HG02870 (cell line): ENCODE data around the gene CDKL4.
"Not testable (repeated sequence)": the region's sequence is repeated elsewhere in the genome, so short reads cannot be mapped to it uniquely, and the experiment has no call there.

ENCODE experiments used
- ATAC-seq: cut with Tn5 transposase; IDR thresholded peaks from one replicate; pipeline ENCODE4 v1.9.1; 2021; ENCODE audit warnings: mild to moderate bottlenecking, moderate library complexity; ENCODE audit not compliant: unreplicated experiment

CDKL4 gene

DNA sequence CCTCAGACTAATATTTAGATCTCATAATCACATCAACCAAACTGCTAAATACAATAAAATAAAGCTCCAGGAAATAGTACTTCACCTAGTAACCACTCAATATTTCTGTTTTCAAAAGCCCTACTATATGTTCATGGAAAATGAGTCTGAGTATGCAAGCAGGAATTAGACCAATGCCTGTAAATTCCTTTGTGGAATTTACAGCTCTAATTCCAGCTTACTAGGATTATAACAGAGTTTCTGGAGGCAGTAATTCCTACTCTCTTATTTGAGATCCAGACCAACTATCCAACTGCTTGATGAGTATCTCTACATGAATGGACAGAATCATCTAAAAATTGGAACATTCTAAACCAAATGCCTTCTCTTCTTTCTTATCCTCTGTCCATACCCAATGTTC lies 11.6 kb downstream of the CDKL4 start:
- no peak for ATAC-seq

DNA sequence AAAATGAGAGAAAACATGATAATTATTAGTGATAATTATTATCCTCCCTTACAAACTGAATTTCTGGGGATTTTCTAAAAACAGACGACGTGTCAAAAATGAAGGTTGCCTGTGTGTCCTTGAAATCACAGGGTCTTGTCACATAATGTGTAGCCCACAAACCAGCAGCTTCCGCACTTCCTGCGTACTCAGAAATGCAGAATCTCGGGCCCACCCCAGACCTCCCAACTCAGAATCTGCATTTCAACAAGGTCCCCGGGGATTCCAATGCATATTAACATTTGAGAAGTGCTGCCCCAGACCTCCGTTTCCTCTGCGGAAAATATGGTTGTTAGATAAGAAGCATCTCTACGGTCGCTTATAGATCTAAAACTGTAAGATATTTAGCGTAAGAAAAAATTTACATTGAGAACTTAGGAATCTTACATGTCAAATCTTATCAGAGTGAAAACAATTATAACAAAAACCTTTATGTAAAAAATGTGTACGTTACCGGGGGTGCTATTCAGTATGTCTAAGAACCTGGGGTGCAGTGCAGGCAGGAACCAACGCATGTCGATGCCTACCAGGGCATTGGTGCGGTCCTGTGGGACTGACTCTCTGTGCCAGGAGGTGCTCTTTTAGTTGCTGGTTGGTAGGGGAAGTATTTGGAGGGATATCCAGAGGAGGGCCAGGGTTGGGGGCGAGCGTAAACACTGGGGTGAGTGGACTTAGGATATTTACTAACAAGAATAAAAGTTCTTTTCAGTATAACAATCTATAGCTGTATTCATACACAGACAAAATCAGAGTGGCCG lies 15.2 kb downstream of the CDKL4 start:
- ATAC-seq: no peak

DNA sequence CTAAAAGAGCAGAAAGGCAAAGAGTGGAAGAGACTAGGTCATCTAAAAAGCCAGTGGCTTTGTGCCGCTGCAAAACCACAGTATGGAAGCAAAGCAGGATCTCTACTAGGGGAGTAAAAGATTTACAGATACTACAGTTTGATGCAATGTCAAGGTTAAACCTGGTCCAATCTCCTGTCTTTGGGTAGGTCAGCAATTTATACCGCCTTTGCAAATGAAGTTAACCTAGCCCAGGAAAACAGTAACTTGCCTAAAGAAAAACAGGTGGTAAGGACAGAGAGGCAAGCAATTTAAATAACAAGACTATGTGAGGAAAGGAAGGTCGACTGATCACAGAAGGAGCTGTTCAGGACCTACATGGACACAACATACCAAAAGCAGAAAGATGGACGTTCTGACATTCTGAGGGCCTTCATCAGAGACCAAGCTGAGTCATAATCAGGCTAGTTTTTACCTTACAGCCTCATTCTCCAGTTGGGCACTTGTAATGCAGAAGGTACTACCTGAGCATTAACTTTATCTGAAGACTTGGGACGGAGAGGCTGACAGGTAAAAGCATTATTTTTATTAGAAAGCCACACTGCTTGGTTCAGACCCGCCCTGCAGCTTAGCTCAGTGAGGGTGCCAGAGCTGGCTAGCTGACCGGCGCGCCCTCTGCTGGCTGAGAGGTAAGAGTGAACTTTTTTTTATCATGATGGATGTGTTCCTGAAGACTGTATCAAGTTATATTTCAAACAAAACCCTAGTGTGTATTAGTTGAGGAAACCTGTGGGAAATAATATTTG lies 15.9 kb downstream of the CDKL4 start:
- ATAC-seq: peak; percentile 76

GRCh38 chr2:39225567-39225966 lies 18.2 kb downstream of the CDKL4 start:
- no peak for ATAC-seq

DNA sequence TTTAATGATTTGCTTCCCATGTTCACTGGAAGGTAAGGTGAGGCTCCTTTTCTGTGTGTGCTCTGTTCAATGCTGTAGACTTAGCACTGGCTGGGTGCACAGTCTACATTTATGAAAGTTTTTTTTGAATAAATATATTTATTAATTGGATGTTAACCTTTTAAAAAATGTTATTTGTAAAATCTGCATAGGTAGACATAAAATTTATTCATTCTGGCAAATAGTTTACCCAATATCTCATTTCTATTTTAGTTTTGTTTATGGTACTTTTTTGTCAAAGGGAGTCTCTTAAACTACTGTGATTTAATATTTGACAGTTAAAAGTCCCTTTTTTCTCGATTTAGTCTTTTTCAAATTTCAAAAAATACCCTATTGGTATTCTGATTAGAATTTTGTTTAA lies 19.9 kb downstream of the CDKL4 start:
- no peak for ATAC-seq

DNA sequence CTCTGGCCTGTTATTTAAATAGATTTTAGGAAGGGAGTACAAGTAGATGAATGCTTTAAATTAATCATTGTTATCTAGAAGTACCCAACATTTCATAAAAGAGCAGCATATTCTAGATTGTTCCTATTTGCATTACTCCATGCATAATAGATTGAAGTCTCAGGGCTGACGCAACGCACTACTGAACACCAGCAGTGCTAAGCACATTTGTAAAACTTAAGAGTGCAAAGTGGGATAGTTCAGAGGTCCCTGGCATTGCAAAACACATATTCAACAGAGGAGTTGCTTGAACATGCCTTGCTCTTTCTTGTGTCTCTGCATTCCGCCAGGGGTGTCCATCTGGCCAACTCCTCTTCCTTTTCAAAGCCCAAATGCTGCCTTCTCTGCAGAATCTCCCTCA lies 22.3 kb downstream of the CDKL4 start:
- ATAC-seq: no peak

GRCh38 chr2:39220136-39220535 lies 23.6 kb downstream of the CDKL4 start:
- ATAC-seq: no peak

GRCh38 chr2:39218391-39218790 lies 25.4 kb downstream of the CDKL4 start:
- no peak for ATAC-seq

DNA sequence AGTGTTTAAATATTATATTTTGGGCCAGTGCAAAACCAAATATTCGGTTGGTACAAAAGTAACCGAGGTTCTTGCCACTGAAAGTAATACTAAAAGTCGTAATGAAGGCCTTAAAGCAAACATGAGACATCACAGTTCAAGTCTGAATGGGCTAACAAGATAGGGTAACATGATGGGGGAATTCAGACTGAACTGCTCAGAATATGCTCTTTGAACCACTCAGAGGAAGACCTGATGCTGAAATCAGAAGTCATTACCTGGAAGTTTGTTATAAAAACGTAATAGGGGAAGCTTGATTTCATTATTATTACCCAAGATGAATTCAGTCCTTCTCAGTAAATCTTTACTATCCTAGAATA lies 26.6 kb downstream of the CDKL4 start:
- no peak for ATAC-seq

GRCh38 chr2:39216346-39217191 lies 27.2 kb downstream of the CDKL4 start:
- no peak for ATAC-seq

GRCh38 chr2:39215545-39215944 lies 28.2 kb downstream of the CDKL4 start:
- ATAC-seq: no peak

DNA sequence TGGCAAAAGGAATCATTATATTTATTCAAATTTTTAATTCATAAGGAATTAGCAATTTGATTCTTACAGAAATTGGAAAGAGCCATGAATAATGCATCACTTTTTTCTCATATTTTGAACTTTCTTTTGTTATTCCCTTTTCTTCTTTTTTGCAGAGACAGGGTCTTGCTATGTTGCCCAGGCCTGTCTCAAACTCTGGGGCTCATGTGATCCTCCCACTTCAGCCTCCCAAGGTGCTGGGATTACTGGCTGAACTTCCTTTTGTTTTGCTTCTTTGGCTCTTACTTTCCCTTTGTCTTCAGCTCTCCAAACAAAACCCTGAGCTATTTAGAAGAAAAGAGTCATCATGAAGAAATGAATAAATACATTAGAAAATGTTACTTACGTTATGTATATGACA lies 30.8 kb downstream of the CDKL4 start:
- ATAC-seq: no peak

GRCh38 chr2:39210846-39211245 lies 32.9 kb downstream of the CDKL4 start:
- ATAC-seq: no peak

DNA sequence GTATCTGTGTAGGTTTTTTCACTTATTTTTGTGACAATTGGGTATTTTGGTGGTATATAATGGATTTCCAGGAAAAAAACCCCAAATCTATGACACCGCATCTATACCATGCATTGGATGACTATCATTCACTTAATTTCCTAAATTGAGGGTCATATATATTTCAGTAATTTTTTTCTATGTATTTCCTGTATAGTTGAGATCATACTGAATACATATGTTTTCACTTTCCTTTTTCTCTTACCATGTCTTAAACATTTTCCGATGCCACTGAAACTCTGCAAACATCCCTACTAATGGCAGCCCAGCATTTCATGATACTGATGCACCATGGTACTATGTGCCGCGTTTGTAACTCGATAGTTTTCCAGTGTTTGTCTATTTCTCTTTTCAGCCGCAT lies 40.4 kb downstream of the CDKL4 start:
- ATAC-seq: no peak

DNA sequence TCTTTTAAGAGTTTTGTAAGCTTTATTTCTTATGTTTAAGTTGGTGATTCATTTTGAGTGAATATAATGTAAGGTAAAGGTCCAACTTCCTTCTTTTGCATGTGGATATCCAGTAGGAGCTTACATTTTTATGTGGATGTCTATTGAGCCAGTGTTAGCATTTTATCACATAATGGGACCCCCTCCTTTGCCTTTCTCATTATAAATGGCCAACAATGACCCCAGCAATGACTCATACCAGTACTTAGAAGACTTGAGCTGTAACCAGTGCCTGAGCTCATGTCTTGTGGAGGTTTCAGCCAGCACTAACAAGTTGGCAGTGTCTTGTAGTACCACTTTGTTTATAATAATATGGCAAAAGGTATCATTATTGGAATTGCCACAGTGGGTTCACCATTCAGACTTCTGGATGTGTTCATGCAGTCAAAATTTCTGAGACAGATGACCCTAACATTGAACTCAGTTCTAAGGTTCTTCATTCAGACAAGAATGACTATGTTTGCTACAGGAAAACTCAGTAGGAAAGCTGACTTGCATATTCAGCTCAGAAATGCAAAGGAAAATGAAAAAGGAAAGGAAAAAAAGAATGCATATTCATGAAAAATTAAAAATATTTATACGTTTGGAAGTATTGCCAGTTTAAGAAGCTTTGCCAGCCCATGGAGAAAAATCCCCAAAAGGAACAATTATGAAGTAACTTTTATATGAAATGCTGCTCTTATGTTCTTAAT lies 41.0 kb downstream of the CDKL4 start:
- no peak for ATAC-seq

DNA sequence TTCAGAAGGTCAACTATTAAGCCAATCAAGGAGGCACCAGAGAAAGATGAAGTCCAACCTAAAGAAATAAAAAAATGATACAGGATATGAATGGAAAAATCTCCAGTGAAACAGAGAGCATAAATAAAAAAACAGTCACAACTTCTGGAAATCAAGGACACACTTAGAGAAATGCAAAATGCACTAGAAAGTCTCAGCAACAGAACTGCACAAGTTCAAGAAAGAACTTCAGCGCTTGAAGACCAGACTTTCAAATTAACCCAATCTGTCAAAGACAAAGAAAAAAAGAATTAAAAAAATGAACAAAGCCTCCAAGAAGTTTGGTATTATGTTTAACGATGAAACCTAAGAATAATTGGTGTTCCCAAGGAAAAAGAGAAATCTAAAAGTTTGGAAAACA lies 46.8 kb downstream of the CDKL4 start:
- ATAC-seq: not testable (repeated sequence)

DNA sequence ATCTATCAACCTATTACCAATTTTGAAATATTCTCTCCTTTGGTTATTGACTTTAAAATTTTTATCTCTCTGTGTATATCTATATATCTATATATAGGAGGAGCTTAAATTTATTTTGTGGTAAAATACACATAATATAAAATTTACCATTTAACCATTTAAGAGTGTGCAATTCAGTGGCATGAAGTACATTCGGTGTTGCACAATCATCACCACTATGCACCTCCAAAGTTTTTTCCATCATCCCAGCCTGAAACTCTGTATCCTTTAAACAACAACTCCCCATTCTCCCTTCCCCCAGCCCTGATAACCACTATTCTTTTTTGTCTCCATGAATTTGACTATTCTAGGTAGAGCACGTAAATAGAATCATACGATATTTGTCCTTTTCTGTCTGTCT lies 49.1 kb downstream of the CDKL4 start:
- no peak for ATAC-seq

GRCh38 chr2:39188960-39189494 lies 54.7 kb downstream of the CDKL4 start:
- no peak for ATAC-seq

- no peak for ATAC-seq
Measured at GRCh38 chr2:39183673-39184072, 60.1 kb downstream of the CDKL4 start.

- no peak for ATAC-seq
Measured at GRCh38 chr2:39181297-39181696, 62.5 kb downstream of the CDKL4 start.
